Measurements from ENCODE around the gene SNN. TPM values are rescaled to one million over a fixed set of nuclear protein-coding genes. Genes with fewer than 3 reads are reported as not detected.

The SNN gene
- polyA plus RNA-seq, 2 of the 4 experiments (the other 2 are of a cell fraction), result 6.3 to 10.7 TPM

DNA sequence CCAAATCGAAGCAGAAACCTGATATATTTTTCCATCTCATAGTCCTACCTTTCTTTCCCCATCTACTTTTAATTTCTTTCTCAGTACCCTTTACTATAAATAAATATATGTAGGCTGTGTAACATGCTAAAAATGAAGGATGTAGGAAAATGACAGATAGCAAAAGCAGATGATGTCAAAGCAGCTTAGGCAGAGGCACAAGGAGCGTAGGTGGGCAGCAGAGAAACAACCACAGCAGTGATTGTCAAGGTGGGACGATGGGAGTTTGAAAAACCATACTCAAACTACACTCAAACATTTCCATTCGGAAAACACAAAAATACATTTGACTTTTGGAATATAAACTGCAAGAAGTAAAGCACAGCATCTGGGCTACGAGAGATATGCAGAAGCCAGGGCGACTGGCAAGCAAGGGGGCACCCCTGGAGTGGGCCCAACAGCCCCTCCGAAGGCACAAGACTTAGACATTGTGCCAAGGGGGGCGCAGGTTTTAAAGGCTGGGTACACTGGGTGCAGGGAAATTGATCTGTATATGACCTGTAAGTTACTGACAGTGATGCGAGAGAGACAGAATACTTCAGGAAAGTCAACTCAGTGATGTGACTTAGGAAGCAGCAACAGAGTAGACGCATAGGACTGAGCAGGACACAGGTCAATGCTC is 31.1 kb downstream of the SNN start:
- 89% methylated on average over 10 of the region's 10 CpGs for WGBS (ENCODE audit: missing lambda C conversion rate)
- ChIA-PET CTCF (interaction anchor here (0.8 to 3.7 kb wide), 6 partner anchors 15 to 303 kb away, joined by 3 to 16 read pairs (median 4); no protein-coding TSS in a partner anchor), POLR2A (no interaction called here)
- Histone ChIP-seq H3K4me3 (no peak overlapping the region), H3K27ac (peak overlapping the region; percentile 22 to 47; a peak in 2 of 6 replicates), H3K4me1 (peaks cover 27% of the 10 kb centered on the region), H3K4me2 (no peak overlapping the region; the same call in 1 of the 3 replicates), H3K9me3 (no peaks in the 10 kb centered on the region)
- no peak for FAIRE-seq
- no peak for DNase-seq (ENCODE audit: low read depth in 1 of 2, low spot score in 1 of 2)
- no peak for TF ChIP-seq SMC3 (IDR thresholded peaks at IDR 0.05)
- TF ChIP-seq HOXA7 (CRISPR knock-in tag; IDR thresholded peaks at IDR 0.05), result no peak
- no peak for TF ChIP-seq EHF (CRISPR knock-in tag; IDR thresholded peaks at IDR 0.05)
- TF ChIP-seq CBX2 (IDR thresholded peaks at IDR 0.05; ENCODE audit: borderline replicate concordance, low read depth), result no peak
- no peak for TF ChIP-seq CEBPB (IDR thresholded peaks at IDR 0.05)
- ATAC-seq, result 0 out of 6 replicates have a peak, but pooled peaks of 1 of the 2 experiments have one; percentile 23

DNA sequence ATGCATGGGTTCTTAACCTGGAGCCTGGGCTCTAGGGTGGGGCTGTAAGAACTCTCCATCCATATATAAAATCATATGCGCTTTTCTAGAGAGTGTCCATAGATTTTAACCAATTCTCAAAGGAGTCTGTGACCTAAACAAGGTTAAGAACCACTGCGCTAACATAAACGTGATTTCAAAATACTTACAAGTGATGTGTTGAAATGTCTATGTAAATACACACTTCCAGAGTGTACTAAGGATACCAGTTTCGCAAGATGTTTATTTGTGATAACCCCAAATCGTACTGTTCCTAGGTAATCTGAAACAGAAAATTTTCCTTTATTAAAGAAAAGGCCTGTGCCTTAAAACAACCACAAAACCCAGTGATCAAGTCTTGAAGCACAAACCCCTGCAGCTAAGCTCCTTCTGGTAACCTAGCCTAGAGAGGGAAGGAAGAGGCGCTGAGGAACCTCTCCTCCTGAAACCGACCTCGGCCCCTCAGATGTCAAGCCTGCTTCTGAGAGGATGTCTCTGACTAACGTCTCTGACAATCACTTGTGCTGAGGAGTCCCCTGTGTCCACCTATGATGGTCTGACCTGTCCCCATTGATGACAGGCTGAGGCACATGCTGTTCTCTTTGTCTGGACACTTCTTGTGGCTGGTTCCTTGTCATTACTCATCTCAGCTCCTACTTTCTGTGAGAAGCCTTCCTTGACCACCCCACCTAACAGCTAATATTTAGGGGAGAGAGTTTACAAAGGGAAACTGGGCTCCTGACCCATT is 32.2 kb downstream of the SNN start:
- DNase-seq (ENCODE audit: low read depth in 1 of 2, low spot score in 1 of 2) (no peak), ATAC-seq (peak; percentile 53 to 65; a peak in 5 of 6 replicates), FAIRE-seq (no peak)
- peak overlapping the region; percentile 59 for H3K4me2 ChIP-seq
- 52% methylated on average over 9 of the region's 9 CpGs for WGBS (ENCODE audit: missing lambda C conversion rate)
- no peak overlapping the region for H3K4me3 ChIP-seq
- TF ChIP-seq ZSCAN20 (CRISPR knock-in tag; IDR thresholded peaks at IDR 0.05), result no peak
- TF ChIP-seq RAD21 (conservative IDR thresholded peaks at IDR 0.05 in 1 of 2, IDR thresholded peaks at IDR 0.05 in 1 of 2), result no peak
- no peak for TF ChIP-seq BHLHE40 (IDR thresholded peaks at IDR 0.05; ENCODE audit: low read depth, low read length)
- TF ChIP-seq CEBPB (IDR thresholded peaks at IDR 0.05), result peak; percentile 88 to 89
- TF ChIP-seq HEYL (CRISPR knock-in tag; IDR thresholded peaks at IDR 0.05), result no peak
- TF ChIP-seq JUNB (IDR thresholded peaks at IDR 0.05), result no peak
- 0 out of 5 replicates have a peak, but pooled peaks of 1 of the 2 experiments have one; percentile 29 for TF ChIP-seq EP300 (IDR thresholded peaks at IDR 0.05)
- no peak for TF ChIP-seq FOXS1 (CRISPR knock-in tag; IDR thresholded peaks at IDR 0.05)
- no peak for TF ChIP-seq JUN (IDR thresholded peaks at IDR 0.05)
- TF ChIP-seq, protein P1, sequence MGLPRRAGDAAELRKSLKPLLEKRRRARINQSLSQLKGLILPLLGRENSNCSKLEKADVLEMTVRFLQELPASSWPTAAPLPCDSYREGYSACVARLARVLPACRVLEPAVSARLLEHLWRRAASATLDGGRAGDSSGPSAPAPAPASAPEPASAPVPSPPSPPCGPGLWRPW (IDR thresholded peaks at IDR 0.05), result peak; percentile 71; the same call in 1 of the 2 replicates
- TF ChIP-seq, protein P2, sequence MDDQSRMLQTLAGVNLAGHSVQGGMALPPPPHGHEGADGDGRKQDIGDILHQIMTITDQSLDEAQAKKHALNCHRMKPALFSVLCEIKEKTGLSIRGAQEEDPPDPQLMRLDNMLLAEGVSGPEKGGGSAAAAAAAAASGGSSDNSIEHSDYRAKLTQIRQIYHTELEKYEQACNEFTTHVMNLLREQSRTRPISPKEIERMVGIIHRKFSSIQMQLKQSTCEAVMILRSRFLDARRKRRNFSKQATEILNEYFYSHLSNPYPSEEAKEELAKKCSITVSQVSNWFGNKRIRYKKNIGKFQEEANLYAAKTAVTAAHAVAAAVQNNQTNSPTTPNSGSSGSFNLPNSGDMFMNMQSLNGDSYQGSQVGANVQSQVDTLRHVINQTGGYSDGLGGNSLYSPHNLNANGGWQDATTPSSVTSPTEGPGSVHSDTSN (IDR thresholded peaks at IDR 0.05), result no peak
- TF ChIP-seq ZFP36 (IDR thresholded peaks at IDR 0.05; ENCODE audit: borderline replicate concordance, partially characterized antibody), result no peak
- TF ChIP-seq KDM5A (IDR thresholded peaks at IDR 0.05), result no peak
- TF ChIP-seq CBX2 (IDR thresholded peaks at IDR 0.05; ENCODE audit: borderline replicate concordance, low read depth), result no peak
- TF ChIP-seq RNF2 (IDR thresholded peaks at IDR 0.05; ENCODE audit: borderline replicate concordance, low read depth), result no peak
- no peak for TF ChIP-seq MYC (IDR thresholded peaks at IDR 0.05; ENCODE audit: borderline replicate concordance, low read length)
- TF ChIP-seq, protein P3, sequence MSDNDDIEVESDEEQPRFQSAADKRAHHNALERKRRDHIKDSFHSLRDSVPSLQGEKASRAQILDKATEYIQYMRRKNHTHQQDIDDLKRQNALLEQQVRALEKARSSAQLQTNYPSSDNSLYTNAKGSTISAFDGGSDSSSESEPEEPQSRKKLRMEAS (IDR thresholded peaks at IDR 0.05), result no peak
- TF ChIP-seq, protein P4, sequence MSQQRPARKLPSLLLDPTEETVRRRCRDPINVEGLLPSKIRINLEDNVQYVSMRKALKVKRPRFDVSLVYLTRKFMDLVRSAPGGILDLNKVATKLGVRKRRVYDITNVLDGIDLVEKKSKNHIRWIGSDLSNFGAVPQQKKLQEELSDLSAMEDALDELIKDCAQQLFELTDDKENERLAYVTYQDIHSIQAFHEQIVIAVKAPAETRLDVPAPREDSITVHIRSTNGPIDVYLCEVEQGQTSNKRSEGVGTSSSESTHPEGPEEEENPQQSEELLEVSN (IDR thresholded peaks at IDR 0.05; ENCODE audit: borderline replicate concordance, low read depth), result no peak
- TF ChIP-seq EHMT2 (IDR thresholded peaks at IDR 0.05; ENCODE audit: low read depth), result no peak
- TF ChIP-seq, protein P5, sequence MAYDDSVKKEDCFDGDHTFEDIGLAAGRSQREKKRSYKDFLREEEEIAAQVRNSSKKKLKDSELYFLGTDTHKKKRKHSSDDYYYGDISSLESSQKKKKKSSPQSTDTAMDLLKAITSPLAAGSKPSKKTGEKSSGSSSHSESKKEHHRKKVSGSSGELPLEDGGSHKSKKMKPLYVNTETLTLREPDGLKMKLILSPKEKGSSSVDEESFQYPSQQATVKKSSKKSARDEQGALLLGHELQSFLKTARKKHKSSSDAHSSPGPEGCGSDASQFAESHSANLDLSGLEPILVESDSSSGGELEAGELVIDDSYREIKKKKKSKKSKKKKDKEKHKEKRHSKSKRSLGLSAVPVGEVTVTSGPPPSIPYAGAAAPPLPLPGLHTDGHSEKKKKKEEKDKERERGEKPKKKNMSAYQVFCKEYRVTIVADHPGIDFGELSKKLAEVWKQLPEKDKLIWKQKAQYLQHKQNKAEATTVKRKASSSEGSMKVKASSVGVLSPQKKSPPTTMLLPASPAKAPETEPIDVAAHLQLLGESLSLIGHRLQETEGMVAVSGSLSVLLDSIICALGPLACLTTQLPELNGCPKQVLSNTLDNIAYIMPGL (CRISPR knock-in tag; IDR thresholded peaks at IDR 0.05; ENCODE audit: borderline replicate concordance), result no peak
- TF ChIP-seq ESRRA (IDR thresholded peaks at IDR 0.05; ENCODE audit: borderline replicate concordance, low read length), result no peak
- no peak for TF ChIP-seq CBX8 (IDR thresholded peaks at IDR 0.05)
- peak overlapping the region; percentile 60 to 62; a peak in 4 of 6 replicates for H3K27ac ChIP-seq
- H3K9me3 ChIP-seq, result no peaks in the 10 kb centered on the region
- ChIA-PET CTCF (interaction anchor here (1.0 to 3.7 kb wide), 6 partner anchors 10 to 304 kb away, joined by 3 to 16 read pairs (median 4); no protein-coding TSS in a partner anchor), POLR2A (no interaction called here)
- peaks cover 27% of the 10 kb centered on the region for H3K4me1 ChIP-seq

Measured in A549 (cell line).